ENCODE measurements around the gene KCNA10.

KCNA10 gene

DNA sequence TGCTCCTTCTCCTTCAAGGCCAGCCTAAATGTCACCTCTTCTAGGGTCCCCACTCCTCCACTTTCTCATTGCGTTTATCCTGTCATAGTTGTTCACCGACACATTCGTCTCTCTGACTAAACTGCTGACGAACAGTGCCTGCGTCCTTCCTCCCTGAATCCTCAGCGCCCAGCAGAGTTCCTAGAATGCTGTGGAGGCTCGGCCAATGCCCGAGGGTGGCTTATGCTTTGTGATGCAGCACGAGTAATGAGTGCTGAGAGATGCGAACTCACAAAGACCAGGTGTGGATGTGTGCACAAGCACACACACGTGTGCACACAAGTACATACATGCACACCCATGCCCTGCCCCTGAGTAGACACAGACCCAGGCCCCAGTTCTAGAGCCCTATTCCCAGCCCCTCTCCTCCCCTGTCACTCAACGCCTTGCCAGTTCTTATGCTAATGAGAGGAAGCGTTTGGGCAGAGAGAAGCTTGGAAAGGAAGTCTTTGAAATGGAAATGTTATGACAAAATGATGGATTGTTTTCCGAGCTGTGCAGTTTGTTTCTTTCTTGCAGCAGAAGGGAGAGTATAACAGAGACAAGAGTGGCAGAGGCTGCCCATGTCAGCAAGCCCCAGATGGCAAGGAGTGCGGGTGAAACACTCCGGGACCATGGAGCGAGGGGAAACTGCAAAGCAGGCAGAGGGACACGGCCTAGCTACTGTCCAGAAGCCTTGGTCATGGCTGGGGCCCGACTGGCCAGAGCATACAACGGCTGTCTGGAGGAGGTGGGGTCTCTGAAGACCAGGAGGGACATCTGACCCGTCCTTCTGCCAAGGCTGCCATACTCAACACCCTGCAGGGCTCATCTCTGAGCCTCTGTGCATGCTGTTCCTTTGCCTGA lies 24.2 kb downstream of the KCNA10 start:
- DNase-seq: no peak

GRCh38 chr1:110494036-110494435 lies 24.9 kb downstream of the KCNA10 start:
- DNase-seq: no peak

DNA sequence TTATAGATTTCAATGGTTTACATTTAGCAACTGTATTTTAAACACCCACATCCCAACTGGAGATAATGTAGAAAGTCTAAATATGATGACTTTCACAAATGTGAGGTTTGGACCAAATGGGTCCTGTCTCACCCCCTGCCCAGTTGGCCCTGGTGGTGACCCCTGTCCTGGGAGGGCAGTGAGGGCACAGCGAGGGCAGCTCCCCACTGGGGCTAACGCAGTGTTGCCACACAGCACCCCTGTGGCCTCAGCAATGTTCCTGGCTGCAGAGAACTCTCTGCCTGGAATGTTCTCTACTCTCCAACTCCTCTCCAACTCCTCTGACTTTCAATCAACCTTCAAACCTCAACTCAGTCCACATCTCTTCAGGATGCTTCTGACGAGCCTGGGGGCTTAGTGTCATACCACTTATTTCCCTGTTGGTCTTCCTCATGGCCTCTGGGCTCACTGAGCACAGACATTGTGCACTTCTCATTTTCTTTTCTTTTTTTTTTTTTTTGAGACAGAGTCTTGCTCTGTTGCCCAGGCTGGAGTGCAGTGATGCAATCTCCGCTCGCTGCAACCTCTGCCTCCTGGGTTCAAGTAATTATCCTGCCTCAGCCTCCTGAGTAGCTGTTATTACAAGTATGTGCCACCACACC lies 25.8 kb downstream of the KCNA10 start:
- no peak for DNase-seq

DNA sequence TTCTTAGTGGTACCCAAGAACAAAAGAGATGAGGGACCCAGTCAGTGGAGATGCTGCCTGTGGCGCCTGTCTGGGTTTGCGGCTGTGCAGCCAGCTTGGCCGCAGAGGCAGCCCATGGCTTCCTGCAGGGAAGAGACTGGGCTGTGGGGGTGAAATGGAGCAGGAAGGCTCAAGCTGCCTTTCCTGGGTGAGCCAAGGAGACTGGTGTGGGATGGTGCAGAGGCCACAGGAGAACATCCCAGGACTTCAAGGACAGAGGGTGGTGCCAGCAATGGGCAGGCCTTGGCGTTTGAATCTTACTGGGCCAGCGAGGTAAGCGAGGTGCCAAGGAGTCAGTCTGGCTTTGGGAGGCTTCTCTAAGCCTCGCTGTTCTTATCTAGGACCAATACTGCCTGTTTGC lies 26.4 kb downstream of the KCNA10 start:
- DNase-seq: no peak

- no peak for DNase-seq
Measured at GRCh38 chr1:110490791-110491451, 28.1 kb downstream of the KCNA10 start.

- no peak for DNase-seq
Measured at GRCh38 chr1:110489973-110490542, 28.9 kb downstream of the KCNA10 start.

GRCh38 chr1:110489406-110489805 lies 29.6 kb downstream of the KCNA10 start:
- DNase-seq: no peak

- no peak for DNase-seq
Measured at GRCh38 chr1:110488867-110489266, 30.1 kb downstream of the KCNA10 start.

GRCh38 chr1:110488161-110488560 lies 30.8 kb downstream of the KCNA10 start:
- no peak for DNase-seq

GRCh38 chr1:110487726-110488125 lies 31.2 kb downstream of the KCNA10 start:
- no peak for DNase-seq

DNA sequence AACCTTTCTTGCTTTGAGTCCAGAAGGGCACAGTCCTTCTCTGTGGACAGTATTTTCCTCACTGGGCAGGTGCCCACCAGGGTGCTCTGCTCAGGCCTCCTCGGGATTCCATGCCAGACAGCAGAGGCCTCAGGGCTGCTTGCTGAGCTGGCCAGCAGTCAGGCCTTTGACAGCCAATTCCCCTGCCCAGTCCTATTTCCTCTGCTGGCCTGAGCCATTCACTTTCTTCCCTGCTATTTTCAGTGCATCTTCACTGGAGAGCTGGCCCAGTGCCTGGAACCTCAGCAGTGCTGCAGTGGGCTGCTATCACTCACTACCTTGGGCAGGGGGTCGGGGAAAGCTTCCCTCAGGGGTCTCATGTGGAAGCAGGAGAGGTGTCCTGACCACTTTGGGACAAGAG lies 33.2 kb downstream of the KCNA10 start:
- no peak for DNase-seq

GRCh38 chr1:110484801-110485200 lies 34.2 kb downstream of the KCNA10 start:
- no peak for DNase-seq

- no peak for DNase-seq
Measured at GRCh38 chr1:110483308-110483685, 35.7 kb downstream of the KCNA10 start.

DNA sequence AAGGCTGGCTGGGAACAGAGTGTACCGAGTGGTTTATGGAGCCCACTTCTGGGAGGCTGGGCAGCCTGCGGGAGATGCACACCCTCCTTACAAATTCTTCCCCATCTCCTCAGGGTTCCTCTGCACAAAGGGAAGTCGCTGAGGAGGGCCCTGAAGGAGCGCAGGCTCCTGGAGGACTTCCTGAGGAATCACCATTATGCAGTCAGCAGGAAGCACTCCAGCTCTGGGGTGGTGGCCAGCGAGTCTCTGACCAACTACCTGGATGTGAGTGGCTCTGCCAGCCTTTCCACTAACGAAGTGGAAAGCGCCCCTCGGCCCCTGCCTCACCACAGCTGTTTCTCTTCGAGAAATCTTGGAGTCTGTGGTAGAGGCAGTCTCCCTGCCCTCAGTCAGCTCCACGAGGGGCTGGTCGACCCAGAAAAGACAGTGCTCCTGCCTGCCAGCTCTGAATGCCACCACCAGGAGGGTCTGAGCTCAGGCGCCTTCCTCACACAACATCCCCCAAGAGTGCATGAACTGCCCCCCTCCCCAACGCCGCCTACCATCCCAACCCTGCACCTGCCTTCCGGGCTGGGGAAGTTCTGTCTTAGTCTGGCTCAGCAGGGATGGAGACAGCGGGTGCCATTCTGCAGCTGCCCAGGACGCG lies 36.2 kb downstream of the KCNA10 start:
- DNase-seq: no peak

DNA sequence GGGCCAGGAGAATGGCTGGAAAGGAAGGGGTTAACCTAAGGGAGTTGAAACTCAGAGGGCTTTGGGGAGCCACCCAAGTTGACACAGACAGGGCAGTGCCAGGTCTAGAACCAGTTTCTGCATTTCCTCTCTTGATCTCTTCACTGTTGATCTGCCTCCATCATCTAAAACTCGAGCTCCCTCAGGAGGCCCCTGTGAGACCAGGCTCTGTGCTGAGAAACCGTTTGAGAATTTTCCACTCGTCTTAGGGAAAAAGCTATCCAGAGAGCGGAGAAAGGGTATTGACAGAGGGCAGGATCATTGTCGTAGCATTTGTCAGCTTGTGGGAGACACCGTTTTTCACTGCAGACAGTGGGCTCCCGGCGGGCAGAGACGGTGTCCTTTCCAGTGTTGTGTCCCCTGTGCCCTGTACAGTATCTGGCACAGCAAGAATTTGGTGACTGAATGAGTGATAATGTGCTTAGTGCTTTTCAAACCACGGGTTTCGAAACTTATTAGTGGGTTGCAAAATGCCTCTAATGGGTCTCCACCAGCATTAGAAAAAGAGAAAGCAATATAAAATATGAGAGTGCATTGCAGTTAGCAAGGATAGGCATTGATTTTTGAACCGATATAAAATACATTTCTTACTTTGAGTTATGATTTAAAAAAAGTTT lies 36.9 kb downstream of the KCNA10 start:
- no peak for DNase-seq

- no peak for DNase-seq
Measured at GRCh38 chr1:110480356-110481096, 38.4 kb downstream of the KCNA10 start.

DNA sequence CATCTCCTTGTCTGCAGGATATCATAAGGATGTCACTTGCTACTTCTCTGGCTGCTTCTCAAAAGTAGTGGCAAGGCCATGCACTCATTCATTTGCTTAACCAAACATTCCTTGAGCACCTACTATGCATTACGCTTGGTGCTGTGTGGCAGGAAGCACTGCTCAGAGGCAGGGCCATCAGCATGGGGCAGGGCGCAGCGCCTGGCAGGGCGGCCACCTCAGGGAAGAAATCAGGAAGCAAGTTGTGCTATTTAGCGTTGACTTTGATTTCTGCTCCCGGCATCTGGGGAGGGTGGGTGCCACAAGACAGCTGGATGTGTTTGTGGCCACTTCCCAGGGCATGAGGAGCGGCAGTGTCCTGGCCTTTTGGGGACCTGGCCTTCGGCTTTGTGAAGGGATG lies 40.1 kb downstream of the KCNA10 start:
- DNase-seq: no peak

DNA sequence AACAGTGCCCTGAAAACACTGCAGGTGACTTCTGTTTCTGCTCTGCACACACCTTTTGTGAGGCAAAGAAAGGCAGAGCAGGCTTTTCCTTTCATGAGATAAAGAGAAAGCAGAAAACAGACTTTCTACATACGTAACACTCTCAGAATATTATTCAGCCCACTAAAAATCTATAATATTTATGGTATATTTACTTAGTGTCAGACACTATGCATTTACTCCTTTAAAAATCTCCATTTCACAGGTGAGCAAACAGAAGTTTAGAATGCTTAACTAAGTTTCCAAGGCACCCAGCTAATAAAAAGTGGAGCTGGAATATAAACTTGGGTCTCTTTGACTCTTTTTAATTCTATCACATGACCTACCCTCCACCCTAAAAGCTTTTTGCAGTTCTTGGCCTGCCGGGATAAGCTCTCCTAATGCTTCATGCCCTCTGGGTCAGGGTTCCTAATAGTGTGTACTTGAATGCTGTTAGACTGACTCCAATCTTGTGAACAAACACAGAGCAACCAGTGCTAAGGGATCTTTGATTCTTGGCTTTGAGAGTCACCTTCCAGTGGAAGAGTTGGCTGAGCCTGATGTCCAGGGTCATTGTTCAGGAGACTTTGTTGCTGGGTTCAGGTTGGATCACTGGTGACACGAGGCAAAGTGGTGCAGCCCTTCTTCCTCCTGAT lies 40.9 kb downstream of the KCNA10 start:
- DNase-seq: no peak

GRCh38 chr1:110477445-110477957 lies 41.5 kb downstream of the KCNA10 start:
- peak; percentile 18 for DNase-seq

DNA sequence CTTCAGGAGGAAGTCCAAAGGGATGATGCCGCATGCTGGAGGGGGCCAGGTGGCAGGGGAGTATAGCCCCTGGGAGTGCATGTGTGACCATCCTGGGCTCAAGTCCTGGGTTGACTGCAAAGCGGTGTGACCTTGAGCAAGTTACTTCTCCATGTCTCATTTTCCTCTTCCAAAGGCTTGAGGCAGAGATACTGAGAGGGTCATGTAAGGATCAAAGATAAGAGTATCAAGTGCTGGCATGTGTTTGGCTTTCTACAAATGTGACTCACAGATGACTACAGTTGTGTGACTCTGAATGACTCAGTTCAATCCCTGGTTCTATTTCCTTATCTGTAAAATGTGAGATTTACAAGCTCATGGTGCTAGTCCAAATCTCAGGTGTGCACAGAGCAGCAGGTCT lies 41.9 kb downstream of the KCNA10 start:
- no peak for DNase-seq

Data from activated CD4-positive, alpha-beta T cell treated with anti-CD3 and anti-CD28 coated beads for 48 hours (primary cell).